GM19395 (cell line): ENCODE measurements around the gene SESN1.

Experiments
- ATAC-seq: cut with Tn5 transposase; IDR thresholded peaks from one replicate; pipeline ENCODE4 v1.9.1; 2021; ENCODE audit warnings: mild to moderate bottlenecking, moderate library complexity; ENCODE audit not compliant: unreplicated experiment

SESN1 gene

GRCh38 chr6:108966855-108967755 lies 127.5 kb downstream of the SESN1 start:
- no peak for ATAC-seq

GRCh38 chr6:108966251-108966650 lies 128.4 kb downstream of the SESN1 start:
- no peak for ATAC-seq

- ATAC-seq: no peak
Measured at GRCh38 chr6:108961985-108962384, 132.7 kb downstream of the SESN1 start.

- no peak for ATAC-seq
Measured at GRCh38 chr6:108961077-108961476, 133.6 kb downstream of the SESN1 start.

- ATAC-seq: no peak
Measured at GRCh38 chr6:108960601-108961000, 134.0 kb downstream of the SESN1 start.

- no peak for ATAC-seq
Measured at GRCh38 chr6:108959972-108960582, 134.6 kb downstream of the SESN1 start.

- ATAC-seq: no peak
Measured at GRCh38 chr6:108958900-108959770, 135.5 kb downstream of the SESN1 start.

- ATAC-seq: no peak
Measured at GRCh38 chr6:108957221-108957620, 137.4 kb downstream of the SESN1 start.

GRCh38 chr6:108955329-108955949 lies 139.2 kb downstream of the SESN1 start:
- no peak for ATAC-seq

GRCh38 chr6:108953681-108954080 lies 141.0 kb downstream of the SESN1 start:
- ATAC-seq: no peak

GRCh38 chr6:108952776-108953486 lies 141.7 kb downstream of the SESN1 start:
- no peak for ATAC-seq

- no peak for ATAC-seq
Measured at GRCh38 chr6:108951351-108951953, 143.2 kb downstream of the SESN1 start.

- ATAC-seq: no peak
Measured at GRCh38 chr6:108948181-108948661, 146.4 kb downstream of the SESN1 start.

- ATAC-seq: no peak
Measured at GRCh38 chr6:108947114-108947854, 147.4 kb downstream of the SESN1 start.

- no peak for ATAC-seq
Measured at GRCh38 chr6:108946695-108947094, 148.0 kb downstream of the SESN1 start.

- ATAC-seq: no peak
Measured at GRCh38 chr6:108945681-108946159, 148.9 kb downstream of the SESN1 start.

- no peak for ATAC-seq
Measured at GRCh38 chr6:108944707-108945680, 149.7 kb downstream of the SESN1 start.

- ATAC-seq: no peak
Measured at GRCh38 chr6:108944071-108944470, 150.6 kb downstream of the SESN1 start.
